Stimulated activated memory B cell treated with anti-CD40 and anti-IgM and Interleukin-4, amounts not matched to agents 10 μg/mL and 1 μg/mL and 100 μg/mL, for 72 hours (primary cell): ENCODE results near the gene SETD1A.
A peak's percentile ranks its signal among the peaks of the same experiment; 100 is the strongest.

Source experiments
- ATAC-seq: fragments of 150-1000 bp; cut with Tn5 transposase; 2 replicates; pipeline ENCODE4 v1.10.0; 2021
- H3K27ac Mint-ChIP-seq: one replicate; pipeline ENCODE4 v1.8.0; 2022; ENCODE audit warnings: mild to moderate bottlenecking, mixed read lengths
- H3K27me3 Mint-ChIP-seq: one replicate; pipeline ENCODE4 v1.8.0; 2022; ENCODE audit warnings: mixed read lengths
- H3K36me3 Mint-ChIP-seq: one replicate; pipeline ENCODE4 v1.8.0; 2022; ENCODE audit warnings: mixed read lengths
- H3K4me1 Mint-ChIP-seq: one replicate; pipeline ENCODE4 v1.8.0; 2022; ENCODE audit warnings: mixed read lengths
- H3K4me3 Mint-ChIP-seq: one replicate; pipeline ENCODE4 v1.8.0; 2022; ENCODE audit warnings: mild to moderate bottlenecking, moderate library complexity, mixed read lengths
- H3K9me3 Mint-ChIP-seq: one replicate; pipeline ENCODE4 v1.8.0; 2022; ENCODE audit warnings: mixed read lengths

The SETD1A gene

GRCh38 chr16:30980023-30980371, 22.4 kb downstream of the SETD1A start:
- no peak for ATAC-seq
- Mint-ChIP-seq H3K4me1 (peaks cover 9% of the 10 kb centered on the region), H3K36me3 (peaks cover 65% of the 10 kb centered on the region), H3K9me3 (no peaks in the 10 kb centered on the region), H3K27ac (no peak overlapping the region), H3K4me3 (no peak overlapping the region), H3K27me3 (no peaks in the 10 kb centered on the region)

- peaks cover 65% of the 10 kb centered on the region for H3K36me3 Mint-ChIP-seq
- H3K9me3 Mint-ChIP-seq = no peaks in the 10 kb centered on the region
- H3K27me3 Mint-ChIP-seq = no peaks in the 10 kb centered on the region
- no peak overlapping the region for H3K27ac Mint-ChIP-seq
- peaks cover 13% of the 10 kb centered on the region for H3K4me1 Mint-ChIP-seq
- no peak overlapping the region for H3K4me3 Mint-ChIP-seq
- ATAC-seq = no peak
Observed at GRCh38 chr16:30980434-30980833, 22.9 kb downstream of the SETD1A start.

- Mint-ChIP-seq H3K27me3 (no peaks in the 10 kb centered on the region), H3K27ac (no peak overlapping the region), H3K36me3 (peaks cover 60% of the 10 kb centered on the region), H3K9me3 (no peaks in the 10 kb centered on the region), H3K4me1 (peaks cover 13% of the 10 kb centered on the region), H3K4me3 (no peak overlapping the region)
- no peak for ATAC-seq
Observed at GRCh38 chr16:30980959-30981358, 23.4 kb downstream of the SETD1A start.

GRCh38 chr16:30982548-30983288, 25.2 kb downstream of the SETD1A start:
- peaks cover 56% of the 10 kb centered on the region for H3K36me3 Mint-ChIP-seq
- no peaks in the 10 kb centered on the region for H3K27me3 Mint-ChIP-seq
- H3K27ac Mint-ChIP-seq = no peak overlapping the region
- peaks cover 13% of the 10 kb centered on the region for H3K4me1 Mint-ChIP-seq
- no peak for ATAC-seq
- H3K9me3 Mint-ChIP-seq = no peaks in the 10 kb centered on the region
- no peak overlapping the region for H3K4me3 Mint-ChIP-seq

- no peaks in the 10 kb centered on the region for H3K9me3 Mint-ChIP-seq
- no peak overlapping the region for H3K27ac Mint-ChIP-seq
- ATAC-seq = no peak
- H3K36me3 Mint-ChIP-seq = peaks cover 56% of the 10 kb centered on the region
- no peak overlapping the region for H3K4me3 Mint-ChIP-seq
- H3K27me3 Mint-ChIP-seq = no peaks in the 10 kb centered on the region
- peaks cover 13% of the 10 kb centered on the region for H3K4me1 Mint-ChIP-seq
Observed at GRCh38 chr16:30983289-30983889, 25.8 kb downstream of the SETD1A start.

- peaks cover 13% of the 10 kb centered on the region for H3K4me1 Mint-ChIP-seq
- peaks cover 51% of the 10 kb centered on the region for H3K36me3 Mint-ChIP-seq
- H3K9me3 Mint-ChIP-seq = no peaks in the 10 kb centered on the region
- no peak overlapping the region for H3K4me3 Mint-ChIP-seq
- H3K27me3 Mint-ChIP-seq = no peaks in the 10 kb centered on the region
- no peak for ATAC-seq
- H3K27ac Mint-ChIP-seq = no peak overlapping the region
Observed at GRCh38 chr16:30983898-30984610, 26.5 kb downstream of the SETD1A start.

- Mint-ChIP-seq H3K36me3 (peaks cover 51% of the 10 kb centered on the region), H3K27ac (no peak within 1 kb of the TSS), H3K27me3 (no peaks in the 10 kb centered on the region), H3K9me3 (no peaks in the 10 kb centered on the region), H3K4me3 (no peak within 1 kb of the TSS), H3K4me1 (peaks cover 13% of the 10 kb centered on the region)
- peak; percentile 78 for ATAC-seq
Observed at GRCh38 chr16:30984669-30985400, 27.3 kb downstream of the SETD1A start, which contains the start of gene HSD3B7. Gene HSD3B7 (plus strand): TSS chr16:30985207. CDS start chr16:30985659, 452 bp downstream.

GRCh38 chr16:30985401-30986128, 28.0 kb downstream of the SETD1A start:
- no peaks in the 10 kb centered on the region for H3K9me3 Mint-ChIP-seq
- peaks cover 44% of the 10 kb centered on the region for H3K36me3 Mint-ChIP-seq
- H3K4me1 Mint-ChIP-seq = peaks cover 13% of the 10 kb centered on the region
- no peak overlapping the region for H3K4me3 Mint-ChIP-seq
- no peak for ATAC-seq
- no peaks in the 10 kb centered on the region for H3K27me3 Mint-ChIP-seq
- H3K27ac Mint-ChIP-seq = no peak overlapping the region

GRCh38 chr16:30986129-30986991, 28.8 kb downstream of the SETD1A start:
- Mint-ChIP-seq H3K4me3 (no peak overlapping the region), H3K4me1 (peaks cover 13% of the 10 kb centered on the region), H3K27me3 (no peaks in the 10 kb centered on the region), H3K36me3 (peaks cover 39% of the 10 kb centered on the region), H3K27ac (no peak overlapping the region), H3K9me3 (no peaks in the 10 kb centered on the region)
- ATAC-seq = no peak

GRCh38 chr16:30987581-30988190, 30.1 kb downstream of the SETD1A start:
- no peaks in the 10 kb centered on the region for H3K27me3 Mint-ChIP-seq
- ATAC-seq = no peak
- no peak overlapping the region for H3K4me3 Mint-ChIP-seq
- peaks cover 13% of the 10 kb centered on the region for H3K4me1 Mint-ChIP-seq
- no peaks in the 10 kb centered on the region for H3K9me3 Mint-ChIP-seq
- H3K27ac Mint-ChIP-seq = no peak overlapping the region
- peaks cover 25% of the 10 kb centered on the region for H3K36me3 Mint-ChIP-seq

- no peaks in the 10 kb centered on the region for H3K27me3 Mint-ChIP-seq
- H3K4me1 Mint-ChIP-seq = peaks cover 12% of the 10 kb centered on the region
- no peaks in the 10 kb centered on the region for H3K9me3 Mint-ChIP-seq
- no peak overlapping the region for H3K4me3 Mint-ChIP-seq
- H3K36me3 Mint-ChIP-seq = peaks cover 13% of the 10 kb centered on the region
- no peak overlapping the region for H3K27ac Mint-ChIP-seq
- ATAC-seq = no peak
Observed at GRCh38 chr16:30989469-30990047, 32.0 kb downstream of the SETD1A start.

- Mint-ChIP-seq H3K27me3 (no peaks in the 10 kb centered on the region), H3K9me3 (no peaks in the 10 kb centered on the region), H3K27ac (no peak overlapping the region), H3K36me3 (peaks cover 13% of the 10 kb centered on the region), H3K4me1 (peaks cover 12% of the 10 kb centered on the region), H3K4me3 (no peak overlapping the region)
- no peak for ATAC-seq
Observed at GRCh38 chr16:30990105-30990504, 32.6 kb downstream of the SETD1A start.

GRCh38 chr16:30991052-30991451, 33.5 kb downstream of the SETD1A start:
- no peaks in the 10 kb centered on the region for H3K9me3 Mint-ChIP-seq
- peaks cover 13% of the 10 kb centered on the region for H3K4me1 Mint-ChIP-seq
- H3K27ac Mint-ChIP-seq = no peak overlapping the region
- ATAC-seq = no peak
- H3K4me3 Mint-ChIP-seq = no peak overlapping the region
- H3K27me3 Mint-ChIP-seq = no peaks in the 10 kb centered on the region
- peaks cover 12% of the 10 kb centered on the region for H3K36me3 Mint-ChIP-seq
